ENCODE measurements around the gene CNIH4. TPM values are rescaled to one million over a fixed set of nuclear protein-coding genes. Genes with fewer than 3 reads are reported as not detected.
"Not testable (repeated sequence)": the region's sequence is repeated elsewhere in the genome, so short reads cannot be mapped to it uniquely, and the experiment has no call there.

The CNIH4 gene
- polyA plus RNA-seq, 3 donors, result 33.4 to 106 (median 94.7) TPM

GRCh38 chr1:224343679-224344078, 13.0 kb upstream of the CNIH4 start:
- H3K36me3 Mint-ChIP-seq, result peaks cover 0 to 4% of the 10 kb centered on the region in 2 donors
- H3K4me3 ChIP-seq (replicated peaks in 1 of 3; ENCODE audit: low read depth in 2 of 3, low read length in 3 of 3), result no peak overlapping the region
- H3K36me3 ChIP-seq (replicated peaks in 1 of 2; ENCODE audit: control insufficient read depth in 1 of 2, insufficient read depth in 2 of 2, low read length in 2 of 2), result no peaks in the 10 kb centered on the region
- H3K27me3 Mint-ChIP-seq (ENCODE audit: low read depth in 3 of 3), result peaks cover 17 to 22% (median 20%) of the 10 kb centered on the region in 3 donors
- no peak overlapping the region for H3K4me3 Mint-ChIP-seq
- H4K20me1 ChIP-seq (ENCODE audit: insufficient read depth, low read length), result no peaks in the 10 kb centered on the region
- no peak overlapping the region for H3K4me2 ChIP-seq (replicated peaks; ENCODE audit: extremely low read depth, low read length, poor library complexity, severe bottlenecking)
- H3K9me3 ChIP-seq (replicated peaks in 1 of 2; ENCODE audit: control insufficient read depth in 1 of 2, insufficient read depth in 1 of 2, low read length in 2 of 2), result peaks cover 24 to 27% of the 10 kb centered on the region in 2 donors
- H3K27ac Mint-ChIP-seq, result no peak overlapping the region
- intact Hi-C loops (cut with micrococcal nuclease), result no loop called here
- no peaks in the 10 kb centered on the region for H3K79me2 ChIP-seq (ENCODE audit: insufficient read depth, low read length)
- H3K9ac ChIP-seq (ENCODE audit: insufficient read depth, low read length, poor library complexity, severe bottlenecking), result no peak overlapping the region
- no peak overlapping the region for H3K27ac ChIP-seq (ENCODE audit: low read depth in 1 of 2, low read length in 2 of 2)
- peaks cover 0 to 3% of the 10 kb centered on the region in 2 donors for H3K27me3 ChIP-seq (ENCODE audit: control insufficient read depth in 2 of 2, insufficient read depth in 2 of 2, low read length in 2 of 2)
- TF ChIP-seq, protein P1, sequence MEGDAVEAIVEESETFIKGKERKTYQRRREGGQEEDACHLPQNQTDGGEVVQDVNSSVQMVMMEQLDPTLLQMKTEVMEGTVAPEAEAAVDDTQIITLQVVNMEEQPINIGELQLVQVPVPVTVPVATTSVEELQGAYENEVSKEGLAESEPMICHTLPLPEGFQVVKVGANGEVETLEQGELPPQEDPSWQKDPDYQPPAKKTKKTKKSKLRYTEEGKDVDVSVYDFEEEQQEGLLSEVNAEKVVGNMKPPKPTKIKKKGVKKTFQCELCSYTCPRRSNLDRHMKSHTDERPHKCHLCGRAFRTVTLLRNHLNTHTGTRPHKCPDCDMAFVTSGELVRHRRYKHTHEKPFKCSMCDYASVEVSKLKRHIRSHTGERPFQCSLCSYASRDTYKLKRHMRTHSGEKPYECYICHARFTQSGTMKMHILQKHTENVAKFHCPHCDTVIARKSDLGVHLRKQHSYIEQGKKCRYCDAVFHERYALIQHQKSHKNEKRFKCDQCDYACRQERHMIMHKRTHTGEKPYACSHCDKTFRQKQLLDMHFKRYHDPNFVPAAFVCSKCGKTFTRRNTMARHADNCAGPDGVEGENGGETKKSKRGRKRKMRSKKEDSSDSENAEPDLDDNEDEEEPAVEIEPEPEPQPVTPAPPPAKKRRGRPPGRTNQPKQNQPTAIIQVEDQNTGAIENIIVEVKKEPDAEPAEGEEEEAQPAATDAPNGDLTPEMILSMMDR (IDR thresholded peaks at IDR 0.05), result no peak
- H3K4me1 ChIP-seq (ENCODE audit: control insufficient read depth in 1 of 2, insufficient read depth in 2 of 2, low read length in 2 of 2), result peaks cover 7% of the 10 kb centered on the region in 2 donors
- 50% methylated on average over 3 of the region's 3 CpGs for WGBS (ENCODE audit: insufficient coverage)
- no peak for DNase-seq
- peaks cover 5% of the 10 kb centered on the region for H3K4me1 Mint-ChIP-seq
- H3K9me3 Mint-ChIP-seq, result peaks cover 21 to 48% (median 44%) of the 10 kb centered on the region in 7 donors
- no peak overlapping the region for H2AFZ ChIP-seq (ENCODE audit: insufficient read depth, low read depth, low read length, poor library complexity, severe bottlenecking)

- H3K4me3 ChIP-seq (replicated peaks in 1 of 3; ENCODE audit: low read depth in 2 of 3, low read length in 3 of 3), result no peak overlapping the region
- H3K79me2 ChIP-seq (ENCODE audit: insufficient read depth, low read length), result no peaks in the 10 kb centered on the region
- no peak overlapping the region for H3K9ac ChIP-seq (ENCODE audit: insufficient read depth, low read length, poor library complexity, severe bottlenecking)
- no peak overlapping the region for H2AFZ ChIP-seq (ENCODE audit: insufficient read depth, low read depth, low read length, poor library complexity, severe bottlenecking)
- TF ChIP-seq, protein P1 (IDR thresholded peaks at IDR 0.05), result no peak
- WGBS (ENCODE audit: insufficient coverage), result no CpG with 5 or more reads among the region's 2 CpGs
- H3K9me3 Mint-ChIP-seq, result peaks cover 13 to 39% (median 29%) of the 10 kb centered on the region in 7 donors
- no peaks in the 10 kb centered on the region for H3K36me3 ChIP-seq (replicated peaks in 1 of 2; ENCODE audit: control insufficient read depth in 1 of 2, insufficient read depth in 2 of 2, low read length in 2 of 2)
- H3K27me3 Mint-ChIP-seq (ENCODE audit: low read depth in 3 of 3), result peaks cover 9 to 11% (median 10%) of the 10 kb centered on the region in 3 donors
- no peaks in the 10 kb centered on the region for H4K20me1 ChIP-seq (ENCODE audit: insufficient read depth, low read length)
- no peak for DNase-seq
- no peaks in the 10 kb centered on the region for H3K27me3 ChIP-seq (ENCODE audit: control insufficient read depth in 2 of 2, insufficient read depth in 2 of 2, low read length in 2 of 2)
- no peak overlapping the region for H3K27ac Mint-ChIP-seq
- no peaks in the 10 kb centered on the region for H3K4me1 Mint-ChIP-seq
- H3K9me3 ChIP-seq (replicated peaks in 1 of 2; ENCODE audit: control insufficient read depth in 1 of 2, insufficient read depth in 1 of 2, low read length in 2 of 2), result peaks cover 18 to 21% of the 10 kb centered on the region in 2 donors
- H3K36me3 Mint-ChIP-seq, result no peaks in the 10 kb centered on the region
- no peak overlapping the region for H3K27ac ChIP-seq (ENCODE audit: low read depth in 1 of 2, low read length in 2 of 2)
- H3K4me1 ChIP-seq (ENCODE audit: control insufficient read depth in 1 of 2, insufficient read depth in 2 of 2, low read length in 2 of 2), result no peaks in the 10 kb centered on the region
- intact Hi-C loops (cut with micrococcal nuclease), result no loop called here
- H3K4me3 Mint-ChIP-seq, result no peak overlapping the region
- H3K4me2 ChIP-seq (replicated peaks; ENCODE audit: extremely low read depth, low read length, poor library complexity, severe bottlenecking), result no peak overlapping the region
These were observed 8.5 kb upstream of the CNIH4 start for GRCh38 chr1:224348137-224348536.

- H4K20me1 ChIP-seq (ENCODE audit: insufficient read depth, low read length); H3K79me2 ChIP-seq (ENCODE audit: insufficient read depth, low read length); H2AFZ ChIP-seq (ENCODE audit: insufficient read depth, low read depth, low read length, poor library complexity, severe bottlenecking); H3K27me3 Mint-ChIP-seq (ENCODE audit: low read depth in 3 of 3); DNase-seq; H3K9ac ChIP-seq (ENCODE audit: insufficient read depth, low read length, poor library complexity, severe bottlenecking); H3K27ac ChIP-seq (ENCODE audit: low read depth in 1 of 2, low read length in 2 of 2); H3K36me3 ChIP-seq (replicated peaks in 1 of 2; ENCODE audit: control insufficient read depth in 1 of 2, insufficient read depth in 2 of 2, low read length in 2 of 2); H3K36me3 Mint-ChIP-seq; intact Hi-C loops (cut with micrococcal nuclease); H3K4me1 Mint-ChIP-seq; H3K4me3 Mint-ChIP-seq; H3K9me3 ChIP-seq (replicated peaks in 1 of 2; ENCODE audit: control insufficient read depth in 1 of 2, insufficient read depth in 1 of 2, low read length in 2 of 2); H3K4me2 ChIP-seq (replicated peaks; ENCODE audit: extremely low read depth, low read length, poor library complexity, severe bottlenecking); H3K4me1 ChIP-seq (ENCODE audit: control insufficient read depth in 1 of 2, insufficient read depth in 2 of 2, low read length in 2 of 2); H3K4me3 ChIP-seq (replicated peaks in 1 of 3; ENCODE audit: low read depth in 2 of 3, low read length in 3 of 3); H3K27ac Mint-ChIP-seq; H3K27me3 ChIP-seq (ENCODE audit: control insufficient read depth in 2 of 2, insufficient read depth in 2 of 2, low read length in 2 of 2): not testable (repeated sequence)
- WGBS (ENCODE audit: insufficient coverage), result 100% methylated on average over 9 of the region's 30 CpGs
- peaks cover 0 to 23% (median 13%) of the 10 kb centered on the region in 7 donors for H3K9me3 Mint-ChIP-seq
These were observed 7.0 kb upstream of the CNIH4 start for GRCh38 chr1:224349716-224350115.

Measured in CD14-positive monocyte (primary cell).